Endodermal cell (in vitro differentiated cells): ENCODE data around the gene PGRMC1. TPM values are rescaled to one million over a fixed set of nuclear protein-coding genes. Genes with fewer than 3 reads are reported as not detected.

Experiments
- DNase-seq: peaks from one replicate; pipeline ENCODE4 v3.0.0-alpha.2; 2017
- H3K27ac ChIP-seq: 2 replicates; pipeline ENCODE4 v1.5.1; 2013; ENCODE audit warnings: mild to moderate bottlenecking, low read depth, low read length, moderate library complexity
- H3K27me3 ChIP-seq: 2 replicates; pipeline ENCODE4 v1.6.1; 2013; ENCODE audit warnings: mild to moderate bottlenecking, low read length, moderate library complexity; ENCODE audit not compliant: insufficient read depth, control insufficient read depth, poor library complexity, severe bottlenecking
- H3K36me3 ChIP-seq: 2 replicates; pipeline ENCODE4 v1.7.0; 2013; ENCODE audit warnings: mild to moderate bottlenecking, low read length, moderate library complexity; ENCODE audit not compliant: control insufficient read depth, insufficient read depth
- H3K4me1 ChIP-seq: one replicate; pipeline ENCODE4 v1.7.0; 2013; ENCODE audit warnings: low read length; ENCODE audit not compliant: control insufficient read depth, insufficient read depth
- H3K4me3 ChIP-seq: 2 replicates; pipeline ENCODE4 v1.5.1; 2013; ENCODE audit warnings: mild to moderate bottlenecking, low read length, moderate library complexity
- H3K9ac ChIP-seq: 2 replicates; pipeline ENCODE4 v1.6.1; 2013; ENCODE audit warnings: mild to moderate bottlenecking, low read length, moderate library complexity; ENCODE audit not compliant: poor library complexity, severe bottlenecking; ENCODE audit errors: extremely low read depth
- H3K9me3 ChIP-seq: 2 replicates; pipeline ENCODE4 v1.6.1; 2013; ENCODE audit warnings: mild to moderate bottlenecking, low read length, moderate library complexity; ENCODE audit not compliant: control insufficient read depth
- H3K27ac Mint-ChIP-seq: 2 replicates; pipeline ENCODE4 v1.8.0; 2020; ENCODE audit warnings: mixed read lengths
- H3K27me3 Mint-ChIP-seq: 2 replicates; pipeline ENCODE4 v1.8.0; 2021; ENCODE audit warnings: mild to moderate bottlenecking, mixed read lengths; ENCODE audit not compliant: insufficient read depth
- H3K36me3 Mint-ChIP-seq: 2 replicates; pipeline ENCODE4 v1.8.0; 2020; ENCODE audit warnings: low read depth, mixed read lengths
- H3K4me1 Mint-ChIP-seq: 2 replicates; pipeline ENCODE4 v1.8.0; 2020; ENCODE audit warnings: mixed read lengths
- H3K4me3 Mint-ChIP-seq: 2 replicates; pipeline ENCODE4 v1.8.0; 2020; ENCODE audit warnings: mild to moderate bottlenecking, moderate library complexity, mixed read lengths
- H3K9me3 Mint-ChIP-seq: 2 replicates; pipeline ENCODE4 v1.8.0; 2020; ENCODE audit warnings: mild to moderate bottlenecking, mixed read lengths
- WGBS, 2 experiments: methylation state at CpG; one replicate each; pipeline versions ENCODE4 v1.1.5 to v1.1.7; 2013; ENCODE audit warnings: missing lambda C conversion rate in 2 of 2, mixed read lengths in 1 of 2; ENCODE audit not compliant: insufficient coverage in 1 of 2, insufficient read length in 1 of 2; 5-methylcytosine and 5-hydroxymethylcytosine counted together
- total RNA-seq, 2 donors: library from RNA; stranded (reverse); fragmentation: NEBNext Ultra II Directional in 1 of 2; extraction: Animal tissue kit (Norgen Biotek cat#: 25700) in 1 of 2; gene quantifications; 2 replicates in 1 of 2; 3 replicates in 1 of 2; pipeline ENCODE4 v1.2.1, GENCODE V29; 2021
- TF ChIP-seq, protein P1 (sequence below): fragments of 200-600 bp; sonication (generic); conservative IDR thresholded peaks from 2 replicates; pipeline ENCODE4 v1.5.0; 2021; ENCODE audit warnings: antibody characterized with exemption, mild to moderate bottlenecking

PGRMC1 gene
- total RNA-seq, 2 donors from 2014 or later, result 108 to 115 TPM

DNA sequence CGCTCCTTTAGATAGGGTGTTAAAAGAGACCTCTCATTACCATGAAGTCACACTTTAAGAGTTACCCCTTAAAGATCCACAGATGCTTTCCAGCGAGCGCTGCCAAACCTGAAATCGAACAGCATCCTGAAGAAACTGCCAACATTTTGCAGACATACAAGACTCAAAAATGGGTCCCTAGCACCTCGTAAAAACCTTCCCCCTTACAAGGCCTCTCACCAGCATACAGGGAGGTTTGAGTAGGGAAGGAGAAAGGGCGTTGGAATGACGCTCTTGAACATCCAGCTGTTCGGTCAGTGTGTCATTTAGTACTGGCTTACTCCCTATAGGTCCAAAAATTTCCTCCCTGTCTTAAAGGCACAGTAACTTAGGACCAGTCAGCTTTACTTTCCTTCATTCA lies 45.3 kb upstream of the PGRMC1 start:
- no peaks in the 10 kb centered on the region for H3K36me3 ChIP-seq
- Mint-ChIP-seq H3K4me3 (no peak overlapping the region), H3K27ac (no peak overlapping the region), H3K9me3 (peaks cover 48% of the 10 kb centered on the region), H3K4me1 (no peaks in the 10 kb centered on the region), H3K36me3 (no peaks in the 10 kb centered on the region), H3K27me3 (no peaks in the 10 kb centered on the region)
- no peak for DNase-seq
- no peaks in the 10 kb centered on the region for H3K4me1 ChIP-seq
- no peak overlapping the region for H3K27ac ChIP-seq
- no peak overlapping the region for H3K9ac ChIP-seq
- no peaks in the 10 kb centered on the region for H3K9me3 ChIP-seq
- WGBS, 2 experiments, result 94% methylated on average over 6 of the region's 8 CpGs; no CpG with 5 or more reads in 1 of the 2 experiments
- TF ChIP-seq, protein P1, sequence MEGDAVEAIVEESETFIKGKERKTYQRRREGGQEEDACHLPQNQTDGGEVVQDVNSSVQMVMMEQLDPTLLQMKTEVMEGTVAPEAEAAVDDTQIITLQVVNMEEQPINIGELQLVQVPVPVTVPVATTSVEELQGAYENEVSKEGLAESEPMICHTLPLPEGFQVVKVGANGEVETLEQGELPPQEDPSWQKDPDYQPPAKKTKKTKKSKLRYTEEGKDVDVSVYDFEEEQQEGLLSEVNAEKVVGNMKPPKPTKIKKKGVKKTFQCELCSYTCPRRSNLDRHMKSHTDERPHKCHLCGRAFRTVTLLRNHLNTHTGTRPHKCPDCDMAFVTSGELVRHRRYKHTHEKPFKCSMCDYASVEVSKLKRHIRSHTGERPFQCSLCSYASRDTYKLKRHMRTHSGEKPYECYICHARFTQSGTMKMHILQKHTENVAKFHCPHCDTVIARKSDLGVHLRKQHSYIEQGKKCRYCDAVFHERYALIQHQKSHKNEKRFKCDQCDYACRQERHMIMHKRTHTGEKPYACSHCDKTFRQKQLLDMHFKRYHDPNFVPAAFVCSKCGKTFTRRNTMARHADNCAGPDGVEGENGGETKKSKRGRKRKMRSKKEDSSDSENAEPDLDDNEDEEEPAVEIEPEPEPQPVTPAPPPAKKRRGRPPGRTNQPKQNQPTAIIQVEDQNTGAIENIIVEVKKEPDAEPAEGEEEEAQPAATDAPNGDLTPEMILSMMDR, result no peak
- H3K27me3 ChIP-seq, result no peaks in the 10 kb centered on the region
- H3K4me3 ChIP-seq, result no peak overlapping the region

DNA sequence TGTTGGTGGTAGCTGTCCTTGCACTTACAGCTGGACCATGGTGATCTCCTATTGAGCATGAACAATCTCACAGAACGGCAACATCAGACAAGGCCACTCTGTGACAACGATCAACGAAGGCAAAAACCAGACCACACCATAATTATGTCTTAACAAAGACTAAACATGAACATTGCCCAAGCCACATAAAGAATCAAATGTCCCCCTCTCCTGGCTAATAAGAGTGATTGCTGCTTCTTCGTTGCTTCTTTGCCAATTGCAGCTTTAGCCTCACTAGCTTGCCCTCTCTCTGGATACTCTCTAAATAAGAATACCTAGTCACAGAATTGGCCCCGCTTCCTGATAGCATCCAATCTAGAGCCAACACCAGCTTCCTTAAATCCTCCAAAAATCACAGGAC lies 41.5 kb upstream of the PGRMC1 start:
- no peaks in the 10 kb centered on the region for H3K27me3 ChIP-seq
- Mint-ChIP-seq H3K4me3 (no peak overlapping the region), H3K27ac (no peak overlapping the region), H3K27me3 (no peaks in the 10 kb centered on the region), H3K4me1 (no peaks in the 10 kb centered on the region), H3K36me3 (no peaks in the 10 kb centered on the region), H3K9me3 (peaks cover 51% of the 10 kb centered on the region)
- H3K27ac ChIP-seq, result no peak overlapping the region
- no peaks in the 10 kb centered on the region for H3K9me3 ChIP-seq
- TF ChIP-seq, protein P1, result peak; percentile 61
- WGBS, 2 experiments, result 83 to 86% methylated on average over 1 to 5 of the region's 5 CpGs
- no peaks in the 10 kb centered on the region for H3K36me3 ChIP-seq
- no peak overlapping the region for H3K4me3 ChIP-seq
- H3K9ac ChIP-seq, result no peak overlapping the region
- DNase-seq, result no peak
- H3K4me1 ChIP-seq, result no peaks in the 10 kb centered on the region

DNA sequence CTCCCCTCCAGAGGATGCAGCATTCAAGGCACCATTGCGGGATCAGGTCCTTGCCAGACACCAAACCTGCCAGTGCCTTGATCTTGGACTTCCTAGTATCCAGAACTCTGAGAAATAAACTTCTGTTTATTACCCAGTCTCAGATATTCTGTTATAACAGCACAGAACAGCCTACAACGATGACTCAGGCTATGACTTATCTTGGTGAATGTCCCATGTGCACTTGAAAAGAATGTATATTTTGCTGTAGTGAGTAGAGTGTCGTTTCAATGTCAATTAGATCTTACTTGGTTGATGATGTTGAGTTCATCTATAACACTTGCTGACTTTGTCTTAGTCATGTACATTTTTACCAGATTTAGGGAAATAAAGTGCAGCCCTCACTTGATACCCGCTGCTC lies 34.5 kb upstream of the PGRMC1 start:
- Mint-ChIP-seq H3K36me3 (no peaks in the 10 kb centered on the region), H3K4me3 (no peak overlapping the region), H3K9me3 (peaks cover 63% of the 10 kb centered on the region), H3K27me3 (no peaks in the 10 kb centered on the region), H3K27ac (no peak overlapping the region), H3K4me1 (no peaks in the 10 kb centered on the region)
- H3K9me3 ChIP-seq, result no peaks in the 10 kb centered on the region
- H3K27me3 ChIP-seq, result no peaks in the 10 kb centered on the region
- H3K27ac ChIP-seq, result no peak overlapping the region
- H3K36me3 ChIP-seq, result no peaks in the 10 kb centered on the region
- H3K4me3 ChIP-seq, result no peak overlapping the region
- 92 to 100% methylated on average over 1 to 4 of the region's 4 CpGs for WGBS, 2 experiments
- no peaks in the 10 kb centered on the region for H3K4me1 ChIP-seq
- TF ChIP-seq, protein P1, result no peak
- no peak overlapping the region for H3K9ac ChIP-seq
- no peak for DNase-seq
